GM21825 (cell line): ENCODE measurements around the gene FIGN.

Experiments
- ATAC-seq: cut with Tn5 transposase; IDR thresholded peaks from one replicate; pipeline ENCODE4 v1.9.1; 2021; ENCODE audit warnings: mild to moderate bottlenecking, moderate library complexity; ENCODE audit not compliant: unreplicated experiment

FIGN gene

DNA sequence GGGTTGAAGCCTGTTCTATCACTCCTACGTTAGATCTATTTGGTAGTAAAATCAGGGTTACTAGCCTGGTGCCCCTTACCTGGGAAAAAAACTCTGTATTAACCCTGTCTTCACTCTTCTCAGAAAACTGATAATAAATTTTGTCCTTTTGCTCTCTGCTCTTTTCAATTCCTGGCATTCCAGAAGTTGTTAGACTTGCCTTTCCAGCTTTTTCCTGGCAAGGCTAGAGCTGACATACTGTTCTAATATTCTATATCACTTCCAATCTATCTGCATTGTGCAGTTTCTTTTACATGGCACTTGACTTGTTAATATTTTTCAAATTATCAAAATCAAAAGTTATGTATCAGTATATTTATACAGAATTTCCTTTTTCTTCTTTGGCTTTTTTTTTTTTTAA is 162.2 kb downstream of the FIGN start:
- ATAC-seq, result no peak

DNA sequence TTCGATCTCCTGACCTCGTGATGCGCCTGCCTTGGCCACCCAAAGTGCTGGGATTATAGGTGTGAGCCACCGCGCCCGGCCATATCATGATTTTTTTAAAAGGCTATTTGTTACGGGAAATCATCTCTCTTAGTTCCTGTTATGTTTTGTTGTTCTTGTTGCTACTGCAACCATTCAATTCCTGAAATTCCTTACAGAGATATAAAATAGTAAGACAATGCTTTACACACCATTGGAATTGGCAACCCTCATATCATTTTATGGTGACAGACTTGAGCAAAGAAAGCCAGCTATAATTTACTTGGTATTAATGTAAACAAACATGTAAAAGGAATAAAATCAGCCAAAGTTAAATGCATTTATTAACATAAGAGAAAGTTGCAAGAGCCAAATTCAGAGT is 163.0 kb downstream of the FIGN start:
- ATAC-seq, result no peak

DNA sequence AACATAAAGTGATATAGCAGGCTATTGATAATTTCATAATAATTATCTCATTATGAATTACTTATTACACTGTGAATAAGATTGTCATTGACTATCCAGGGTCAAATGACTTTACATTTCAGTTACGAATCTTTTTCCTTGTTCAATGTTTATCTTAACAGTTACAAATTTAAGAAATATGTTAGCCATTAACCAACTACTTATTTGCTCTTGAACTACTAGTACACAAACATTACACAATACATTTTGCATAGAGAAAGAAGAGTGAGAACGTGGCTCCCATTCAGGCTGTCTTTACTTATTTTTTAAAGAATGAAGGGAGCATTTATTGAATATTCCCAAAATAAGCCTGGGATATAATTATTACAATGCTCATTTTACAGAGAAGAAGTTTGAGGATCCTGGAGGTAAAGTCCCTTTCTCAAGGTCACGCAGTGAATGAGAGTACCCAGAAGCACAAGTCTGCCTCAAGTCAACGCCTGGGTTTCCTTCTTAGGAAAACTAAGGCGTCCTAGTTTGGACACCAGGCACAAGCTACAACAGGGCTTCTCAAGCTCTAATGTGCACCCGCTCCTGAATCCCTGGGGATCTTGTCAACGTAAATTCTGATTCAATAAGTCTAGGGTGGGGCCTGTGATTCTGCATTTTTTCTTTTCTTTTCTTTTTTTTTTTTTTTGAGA is 164.2 kb downstream of the FIGN start:
- ATAC-seq, result no peak

DNA sequence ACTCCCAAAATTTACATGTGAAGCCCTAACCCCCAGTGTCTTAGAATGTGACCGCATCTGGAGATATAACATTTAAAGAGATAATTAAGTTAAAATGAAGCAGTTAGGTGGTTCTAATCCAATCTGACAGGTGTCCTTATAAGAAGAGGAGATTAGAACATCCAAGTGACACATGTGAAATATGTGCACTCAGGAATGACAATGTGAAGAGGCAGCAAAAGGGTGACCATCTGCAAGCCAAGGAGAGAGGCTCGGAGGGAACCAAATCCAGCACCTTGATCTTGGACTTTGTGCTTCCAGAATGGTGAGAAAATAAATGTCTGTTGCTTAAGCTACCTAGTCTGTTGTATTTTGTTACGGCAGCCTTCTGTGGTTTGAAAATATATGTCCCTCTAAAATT is 165.4 kb downstream of the FIGN start:
- ATAC-seq, result no peak

DNA sequence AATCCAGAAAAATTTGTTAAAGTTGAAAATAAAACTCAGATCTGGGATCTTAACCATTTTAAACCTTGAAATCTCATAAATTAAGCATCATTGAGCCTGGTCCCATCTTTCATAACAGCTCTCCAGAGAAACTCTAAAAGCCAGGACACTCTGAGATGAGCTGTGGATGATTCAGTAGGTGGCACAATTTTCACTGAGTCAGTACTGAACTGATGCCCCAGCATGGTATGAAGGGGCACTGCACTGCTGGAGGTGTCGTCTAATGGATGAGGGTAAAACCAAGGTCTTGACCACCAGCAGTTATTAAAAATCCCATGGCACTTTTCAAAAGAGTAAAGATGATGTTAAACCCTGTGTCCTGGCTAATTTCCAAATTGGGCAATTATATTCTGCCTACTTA is 170.6 kb downstream of the FIGN start:
- ATAC-seq, result no peak

DNA sequence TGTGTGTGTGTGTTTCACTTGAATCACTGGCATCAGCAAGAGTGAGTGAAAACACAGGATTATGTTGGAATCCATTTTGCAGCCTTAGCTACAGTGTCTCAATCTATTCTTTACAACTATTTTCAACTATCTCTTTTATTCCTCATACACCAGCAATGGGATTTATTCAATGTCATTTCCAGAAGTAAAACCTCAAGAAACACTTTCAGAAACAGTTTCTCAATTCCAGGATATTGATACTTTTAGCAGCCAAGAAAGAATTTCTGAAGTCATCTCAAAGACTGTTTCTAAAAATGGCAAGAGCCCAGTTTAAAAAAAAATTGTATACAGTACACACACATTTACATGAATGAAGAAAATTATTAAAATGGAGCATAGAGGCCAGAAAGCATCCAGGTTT is 171.6 kb downstream of the FIGN start:
- ATAC-seq, result no peak

DNA sequence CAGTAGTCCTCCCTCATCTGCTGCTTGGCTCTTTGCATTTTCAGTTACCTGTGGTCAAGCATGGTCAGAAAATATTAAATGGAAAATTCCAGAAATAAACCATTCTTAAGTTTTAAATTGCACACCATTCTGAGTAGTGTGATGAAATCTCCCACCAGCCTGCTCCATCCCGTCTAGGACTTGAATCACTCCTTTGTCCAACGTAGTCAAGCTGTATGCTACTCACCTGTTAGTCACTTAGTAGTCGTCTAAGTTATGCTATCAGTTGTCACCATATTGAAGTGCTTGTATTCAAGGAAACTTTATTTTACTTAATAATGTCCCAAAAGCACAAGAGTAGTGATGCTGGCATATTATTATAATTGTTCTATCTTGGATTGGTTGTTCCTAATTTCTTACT is 172.5 kb downstream of the FIGN start:
- no peak for ATAC-seq

DNA sequence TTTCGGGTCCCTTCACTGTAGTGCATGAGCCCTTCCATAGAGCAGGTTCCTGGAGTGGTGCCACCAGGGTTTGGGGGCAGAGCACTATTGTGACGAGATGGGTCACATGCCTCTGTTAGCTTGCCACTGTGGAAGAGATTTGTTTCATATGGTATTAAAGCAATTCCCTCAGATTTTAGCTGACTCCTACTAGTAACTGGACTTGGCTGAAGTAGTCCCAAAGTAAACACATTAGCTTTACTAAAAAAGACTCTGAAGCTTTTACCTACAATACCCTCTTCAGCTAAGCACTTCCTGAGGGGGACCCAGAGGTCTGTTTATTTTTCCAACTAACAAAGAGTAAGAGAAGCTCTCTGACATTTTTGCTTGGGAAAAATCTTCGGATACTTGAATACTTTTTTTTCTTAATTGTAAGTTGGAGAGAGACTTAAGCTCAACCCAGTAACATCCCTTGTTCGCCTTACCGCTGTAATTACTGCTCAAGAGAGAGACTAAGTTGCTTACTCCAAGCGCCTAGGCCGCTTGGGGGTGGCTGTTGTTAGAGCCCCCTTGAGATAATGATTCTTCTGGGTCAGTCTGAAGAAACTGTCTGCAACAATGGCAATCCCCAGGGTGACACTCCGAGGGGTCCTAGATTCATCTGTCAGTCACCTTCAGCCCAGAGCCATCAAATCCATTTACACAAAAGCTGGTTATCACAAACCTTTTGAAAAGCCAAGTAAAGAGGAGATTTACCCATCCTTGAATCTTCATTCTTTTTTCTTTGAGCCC is 177.4 kb downstream of the FIGN start:
- ATAC-seq, result no peak

DNA sequence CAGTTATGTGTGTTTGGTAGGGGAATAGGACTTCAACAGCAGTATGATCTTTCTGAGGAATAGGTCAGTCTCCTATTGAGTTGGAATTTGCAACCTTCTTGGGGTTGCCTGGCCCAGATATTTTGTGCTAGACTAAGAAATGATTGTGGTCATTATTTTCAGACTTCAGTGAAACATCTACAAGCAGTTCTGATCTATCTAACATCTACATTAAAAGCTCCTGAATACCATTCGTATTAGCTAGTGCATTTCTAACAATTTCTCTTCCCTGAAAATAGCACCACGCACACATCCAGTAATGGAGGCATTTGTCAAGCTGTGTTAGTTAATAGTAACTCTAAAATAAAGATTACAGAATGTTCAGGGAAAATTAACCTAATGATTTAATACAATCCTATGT is 179.3 kb downstream of the FIGN start:
- no peak for ATAC-seq

DNA sequence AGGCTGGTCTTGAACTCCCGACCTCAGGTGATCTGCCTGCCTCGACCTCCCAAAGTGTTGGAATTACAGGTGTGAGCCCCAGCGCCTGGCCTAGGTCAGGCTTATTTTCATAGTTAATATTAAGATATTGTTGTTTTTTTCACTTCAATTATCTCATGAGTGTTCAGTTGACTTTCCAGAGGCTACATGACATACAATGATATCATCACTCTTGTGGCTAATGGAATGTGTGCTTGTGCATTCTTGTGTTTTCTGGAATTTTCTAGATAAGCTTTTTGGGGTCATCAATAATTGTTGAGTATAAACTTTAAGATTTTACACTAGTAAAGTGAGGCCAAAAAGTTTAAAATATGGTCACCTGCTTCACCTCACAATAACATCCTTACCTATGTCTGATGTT is 180.9 kb downstream of the FIGN start:
- ATAC-seq, result no peak

DNA sequence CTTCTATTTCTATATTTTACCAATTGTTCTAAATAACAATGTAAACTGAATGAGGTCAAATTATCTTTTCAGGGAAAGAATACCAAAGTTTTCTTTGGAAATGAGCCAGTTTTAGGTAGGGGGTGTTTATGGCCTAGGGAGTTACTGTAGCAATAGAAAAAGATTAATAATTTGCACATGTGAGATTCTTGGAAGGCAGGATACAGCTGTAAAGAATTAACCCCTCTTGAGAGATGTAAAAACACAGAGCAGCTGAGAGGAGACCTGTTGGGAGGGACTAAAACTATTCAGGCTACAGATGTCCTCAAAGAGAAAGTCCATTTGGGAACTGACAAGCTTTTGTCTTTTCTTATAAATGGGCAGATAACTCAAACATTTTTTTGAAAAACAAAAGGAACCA is 182.2 kb downstream of the FIGN start:
- no peak for ATAC-seq

DNA sequence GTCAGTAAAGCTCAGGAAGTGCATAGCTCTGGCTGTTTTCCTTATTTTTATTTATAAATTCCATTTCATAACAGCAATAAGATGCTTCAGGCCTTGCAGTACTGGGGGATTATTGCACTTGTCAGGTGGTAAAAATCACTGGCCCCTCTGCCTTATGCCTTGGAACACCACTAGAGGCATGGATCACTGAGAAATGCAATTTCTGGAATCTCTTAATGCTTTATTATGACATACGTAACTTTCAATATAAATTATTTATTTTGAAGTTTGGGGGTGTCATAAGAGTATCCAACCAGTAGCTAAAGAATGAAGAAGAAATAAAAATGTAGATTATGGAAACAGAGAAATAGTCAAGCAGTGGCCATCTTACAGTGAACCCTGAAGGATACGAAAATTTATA is 183.1 kb downstream of the FIGN start:
- ATAC-seq, result no peak

DNA sequence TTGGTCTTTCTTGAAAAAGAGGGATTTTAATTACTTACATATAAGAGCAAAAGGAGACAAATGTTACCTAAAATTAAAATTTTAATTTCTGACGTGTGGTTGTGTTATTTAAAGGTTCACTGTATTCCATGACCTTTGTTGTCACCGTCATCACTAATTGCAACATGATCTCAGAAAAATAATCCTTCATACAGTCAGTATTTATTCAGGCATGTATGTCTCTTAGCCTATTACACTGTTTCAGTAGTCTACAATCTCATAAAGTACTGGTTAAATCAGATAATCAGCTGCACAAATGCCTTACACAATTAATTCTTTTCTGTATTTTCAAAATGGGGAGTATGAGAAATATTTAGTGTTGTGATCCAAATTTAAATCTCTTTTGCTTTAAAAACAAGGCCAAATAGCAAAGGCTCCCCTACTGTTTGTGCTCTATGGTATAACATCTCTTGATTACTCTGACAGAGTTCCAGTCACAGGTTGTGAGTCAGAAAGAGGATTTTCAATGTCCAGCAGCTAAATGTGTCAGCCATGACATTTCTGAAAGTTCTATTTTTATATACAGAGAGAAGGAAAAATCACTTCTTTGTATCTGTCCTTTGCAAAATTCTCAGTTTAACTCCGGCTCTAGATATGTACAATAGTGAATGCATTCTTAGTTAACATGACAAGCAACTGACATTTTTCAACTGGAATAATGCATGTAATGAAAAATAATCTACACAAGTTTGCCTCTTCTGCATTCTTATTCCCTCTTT is 184.0 kb downstream of the FIGN start:
- ATAC-seq, result no peak

DNA sequence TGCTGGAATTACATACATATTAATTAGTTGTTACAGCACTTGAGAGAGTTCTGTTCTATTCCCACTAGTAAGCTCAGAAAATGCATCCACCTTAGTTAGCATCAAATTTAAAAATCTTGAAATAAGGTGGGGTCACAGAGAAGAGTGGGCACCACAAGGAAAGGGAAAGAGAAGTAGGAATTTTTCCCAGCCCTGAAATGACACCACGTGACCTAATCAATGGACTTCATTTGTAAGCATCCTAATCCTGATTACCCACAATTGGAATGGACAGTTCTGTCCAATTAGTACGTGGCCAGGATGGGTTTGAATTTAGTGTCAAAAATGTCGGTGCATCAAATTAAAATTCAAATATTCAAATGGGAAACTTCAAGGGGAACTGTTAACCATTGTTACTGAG is 186.8 kb downstream of the FIGN start:
- no peak for ATAC-seq
